ENCODE data around the gene DRAP1.

DRAP1 gene

GRCh38 chr11:65886826-65887722, 32.2 kb upstream of the DRAP1 start:
- DNase-seq = peak in 1 of 4 experiments; percentile 1

DNA sequence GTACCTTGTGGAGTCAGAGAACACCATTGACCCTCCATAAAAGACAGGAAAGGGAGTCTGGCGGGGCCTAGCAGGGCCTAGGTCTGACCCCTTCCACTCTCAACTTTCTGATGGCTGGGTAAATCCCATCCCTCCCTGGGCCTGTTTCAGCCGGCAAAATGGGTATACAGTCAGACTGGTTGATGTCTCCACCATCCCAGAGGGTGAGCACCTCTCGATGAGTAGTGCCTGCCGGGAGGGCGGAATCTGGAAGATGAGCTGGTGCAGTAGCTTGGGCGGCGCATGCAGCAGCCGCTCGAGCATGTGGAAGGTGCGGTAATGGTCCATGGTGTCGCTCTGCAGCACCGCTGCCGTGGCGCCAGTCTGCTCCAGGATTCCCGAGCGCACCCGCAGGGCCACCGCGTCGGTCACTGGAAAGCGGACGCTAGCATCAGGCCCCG, 31.5 kb upstream of the DRAP1 start:
- no peak for DNase-seq

- DNase-seq = peak; percentile 97 to 98 (median 98)
These were observed 30.9 kb upstream of the DRAP1 start, which contains the start of gene FIBP for GRCh38 chr11:65888163-65888814. Gene FIBP, minus strand, starts transcription at chr11:65888471. Its CDS starts 53 bp downstream, at chr11:65888418.

GRCh38 chr11:65890324-65891218, 28.7 kb upstream of the DRAP1 start, which contains the start of gene CCDC85B:
Gene CCDC85B, plus strand, starts transcription at chr11:65890673. Its CDS starts 111 bp downstream, at chr11:65890784.
- peak; percentile 74 to 99 (median 98) for DNase-seq

- peak in 3 of 4 experiments; percentile 47 to 63 (median 58) for DNase-seq
These were observed 27.7 kb upstream of the DRAP1 start for GRCh38 chr11:65891219-65892136.

DNA sequence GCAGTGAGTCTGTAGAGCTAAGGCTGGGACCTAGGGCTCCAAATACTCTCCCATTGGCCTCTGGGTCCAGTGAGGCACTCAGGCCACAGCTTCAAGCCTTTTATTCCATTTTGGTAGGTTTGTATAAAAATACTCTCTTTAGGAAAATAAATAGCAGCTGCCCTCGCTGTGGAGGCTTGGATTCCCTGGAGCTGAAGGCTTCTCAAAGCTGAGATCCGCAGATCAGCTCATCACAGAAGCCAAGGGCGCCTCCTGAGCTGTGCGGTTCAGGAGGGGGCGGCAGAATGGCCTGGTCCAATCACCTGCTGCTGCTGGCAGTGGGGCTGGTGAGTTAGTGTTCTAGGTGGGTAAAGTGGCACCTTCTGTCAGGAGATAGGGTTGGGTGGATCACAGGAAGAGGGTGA, 27.1 kb upstream of the DRAP1 start:
- peak in 1 of 4 experiments; percentile 3 for DNase-seq

DNA sequence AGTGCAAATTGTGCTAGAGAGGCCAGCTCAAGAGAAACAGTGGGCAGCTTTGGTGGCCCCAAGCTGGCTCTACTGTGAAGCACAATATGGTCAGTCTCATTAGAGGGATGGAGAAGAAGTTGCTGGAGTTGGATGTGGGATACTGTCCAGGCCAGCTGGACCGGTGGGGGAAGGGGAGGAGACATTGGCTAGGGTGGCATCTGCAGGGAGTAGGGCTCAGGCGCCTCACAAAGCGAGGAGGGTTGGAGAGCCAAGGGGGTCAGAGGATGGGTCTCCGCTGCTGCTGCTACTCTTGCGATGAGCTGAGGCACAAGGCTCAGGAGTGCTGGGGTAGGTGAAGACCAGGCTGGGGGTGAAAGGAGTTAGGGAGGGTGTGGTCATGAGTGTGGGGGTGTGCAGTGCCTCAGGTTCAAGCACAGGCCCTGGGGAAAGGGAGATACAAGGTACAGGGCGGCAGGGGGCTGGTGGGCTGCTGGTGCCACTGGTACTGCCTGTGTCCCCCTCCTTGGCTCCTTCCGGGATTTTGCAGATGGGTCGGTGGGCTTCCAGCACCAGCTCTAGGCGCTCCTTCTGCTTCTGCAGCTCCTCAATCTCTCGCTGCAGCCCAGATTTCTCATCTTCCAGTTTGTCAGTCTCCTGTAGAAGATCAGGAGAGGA, 26.4 kb upstream of the DRAP1 start:
- DNase-seq = peak in 1 of 4 experiments; percentile 1

DNA sequence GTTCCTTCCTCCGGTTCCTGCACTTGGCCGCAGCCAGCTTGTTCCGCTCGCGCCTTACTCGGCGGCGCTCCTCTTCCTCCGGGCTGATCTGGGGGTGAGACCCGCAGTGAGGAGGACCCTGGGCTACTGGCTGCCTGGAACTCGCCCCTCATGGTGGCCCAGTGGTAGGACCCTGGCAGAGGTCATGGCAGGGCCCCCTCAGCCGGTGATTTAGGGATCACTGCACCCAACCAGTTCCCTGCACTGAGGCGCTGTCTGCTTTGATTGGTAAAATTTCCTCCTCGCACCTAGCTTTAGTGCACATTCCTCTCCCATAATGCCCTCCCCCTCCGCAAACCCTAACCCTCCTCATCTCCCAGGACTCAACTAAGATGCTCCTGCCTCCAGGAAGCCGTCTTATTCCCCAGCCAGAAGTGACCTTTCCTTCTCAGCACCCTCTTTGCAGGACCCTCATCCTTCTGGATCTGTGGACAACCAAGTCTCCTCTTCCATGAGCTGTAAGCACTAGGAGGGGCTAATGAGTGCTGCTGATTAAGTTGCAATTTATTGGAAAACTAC, 25.1 kb upstream of the DRAP1 start:
- DNase-seq = peak in 3 of 4 experiments; percentile 52 to 76 (median 72)

- no peak for DNase-seq
These were observed 23.7 kb upstream of the DRAP1 start for GRCh38 chr11:65895482-65895981.

GRCh38 chr11:65896034-65896999, 22.9 kb upstream of the DRAP1 start:
- no peak for DNase-seq

- DNase-seq = peak in 1 of 4 experiments; percentile 0
These were observed 22.2 kb upstream of the DRAP1 start for GRCh38 chr11:65897020-65897471.

- DNase-seq = peak in 1 of 4 experiments; percentile 3
These were observed 20.4 kb upstream of the DRAP1 start for GRCh38 chr11:65898656-65899355.

GRCh38 chr11:65899356-65900124, 19.7 kb upstream of the DRAP1 start:
- DNase-seq = peak; percentile 73 to 87 (median 81)

- peak; percentile 94 to 97 (median 96) for DNase-seq
These were observed 18.9 kb upstream of the DRAP1 start, which contains the start of gene FOSL1 for GRCh38 chr11:65900125-65900898. Gene FOSL1, minus strand, starts transcription at chr11:65900388. Its CDS starts 49 bp downstream, at chr11:65900339.

GRCh38 chr11:65900899-65901180, 18.4 kb upstream of the DRAP1 start:
- no peak for DNase-seq

DNA sequence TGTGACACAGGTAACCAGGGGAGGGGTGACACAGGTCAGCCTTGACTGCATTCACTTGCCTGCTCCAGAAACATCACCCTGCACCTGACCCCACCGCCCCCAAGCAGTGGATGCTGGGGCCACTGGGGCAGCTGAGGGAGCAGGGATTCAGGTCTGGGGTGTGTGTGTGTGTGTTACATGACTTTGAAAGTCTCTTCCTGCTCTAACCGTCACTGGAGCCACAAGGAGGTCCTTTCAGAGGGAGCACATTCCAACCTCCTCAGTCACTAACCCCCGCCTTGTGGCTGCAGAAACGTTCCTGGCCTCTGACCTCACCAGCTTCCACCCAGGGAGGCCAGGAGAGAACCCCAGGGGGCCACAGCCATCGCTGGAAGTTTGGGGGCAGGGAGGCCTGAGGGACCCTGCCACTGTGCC, 16.2 kb upstream of the DRAP1 start:
- DNase-seq = no peak

All from suppressor macrophage (primary cell).